GM19328 (cell line): ENCODE measurements around the gene CBX7.

Source experiments
- ATAC-seq: cut with Tn5 transposase; IDR thresholded peaks from one replicate; pipeline ENCODE4 v1.9.1; 2021; ENCODE audit warnings: mild to moderate bottlenecking, moderate library complexity; ENCODE audit not compliant: unreplicated experiment

Gene CBX7

DNA sequence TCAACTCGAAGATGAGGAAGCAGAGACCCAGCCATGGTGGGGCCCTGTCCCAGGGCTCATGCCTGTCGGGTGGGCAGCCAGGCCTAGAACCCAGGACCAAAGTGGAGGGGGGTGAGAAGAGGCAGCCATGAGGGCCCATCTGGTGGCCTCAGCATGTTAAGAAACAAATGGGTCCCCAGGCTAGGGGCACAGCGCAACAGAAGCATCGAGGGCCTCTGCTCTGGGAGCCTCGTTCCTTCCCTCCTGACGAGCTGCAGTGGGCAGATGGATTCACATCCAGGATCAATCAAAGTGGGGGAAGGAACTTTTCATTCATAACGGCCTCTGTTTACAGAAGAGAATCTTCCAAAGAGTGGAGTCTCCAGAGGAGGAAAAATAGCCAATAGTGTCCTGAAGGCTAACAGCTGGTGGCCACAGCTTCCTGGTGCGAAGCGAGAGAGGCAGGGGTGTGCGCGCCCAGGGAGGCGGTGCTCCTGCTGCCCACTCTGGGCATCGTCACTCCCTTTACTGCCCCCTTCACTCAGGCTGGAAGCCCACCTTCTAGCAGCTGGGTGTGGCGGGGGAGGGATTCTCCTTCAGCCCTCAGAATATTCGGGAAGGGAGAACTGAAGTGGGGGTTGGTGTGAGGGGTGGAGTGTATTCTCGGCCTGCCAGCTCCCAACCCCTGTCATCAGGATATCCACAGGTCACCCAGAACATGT, 4.3 kb downstream of the CBX7 start:
- no peak for ATAC-seq

DNA sequence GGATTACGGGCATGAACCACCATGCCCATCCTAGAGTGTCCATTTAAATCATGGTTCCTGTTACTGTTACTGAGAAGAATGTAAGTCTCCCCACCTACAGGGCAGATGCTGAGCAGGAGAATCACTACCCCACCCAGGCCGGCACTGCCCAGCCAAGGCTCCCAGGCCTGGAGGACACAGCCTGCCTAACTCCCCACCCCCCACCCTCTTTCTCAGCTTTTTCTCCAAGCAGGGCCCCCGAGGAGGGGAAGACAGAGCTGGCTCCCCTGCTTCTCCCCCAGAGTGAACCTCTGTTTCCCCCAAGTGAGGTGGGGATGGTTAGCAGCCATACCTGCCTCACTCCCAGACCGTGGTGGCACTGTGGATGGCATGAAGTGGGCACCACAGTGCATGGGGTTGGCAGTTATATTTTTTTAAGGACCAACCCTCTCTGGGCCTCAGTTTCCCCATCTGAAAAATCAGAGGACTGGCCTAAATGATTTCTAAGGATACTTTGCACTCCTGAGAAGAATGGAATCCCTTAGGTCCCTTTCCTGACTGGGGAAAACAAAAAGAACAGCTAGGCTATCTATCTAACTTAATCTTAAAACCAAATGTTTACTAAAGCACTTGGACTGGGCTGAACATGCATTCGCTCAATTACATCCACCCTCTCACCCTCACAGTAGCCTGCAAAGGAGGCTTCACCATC, 5.0 kb downstream of the CBX7 start:
- no peak for ATAC-seq

- ATAC-seq: no peak
Observed at GRCh38 chr22:39146256-39147101, 6.0 kb downstream of the CBX7 start.

DNA sequence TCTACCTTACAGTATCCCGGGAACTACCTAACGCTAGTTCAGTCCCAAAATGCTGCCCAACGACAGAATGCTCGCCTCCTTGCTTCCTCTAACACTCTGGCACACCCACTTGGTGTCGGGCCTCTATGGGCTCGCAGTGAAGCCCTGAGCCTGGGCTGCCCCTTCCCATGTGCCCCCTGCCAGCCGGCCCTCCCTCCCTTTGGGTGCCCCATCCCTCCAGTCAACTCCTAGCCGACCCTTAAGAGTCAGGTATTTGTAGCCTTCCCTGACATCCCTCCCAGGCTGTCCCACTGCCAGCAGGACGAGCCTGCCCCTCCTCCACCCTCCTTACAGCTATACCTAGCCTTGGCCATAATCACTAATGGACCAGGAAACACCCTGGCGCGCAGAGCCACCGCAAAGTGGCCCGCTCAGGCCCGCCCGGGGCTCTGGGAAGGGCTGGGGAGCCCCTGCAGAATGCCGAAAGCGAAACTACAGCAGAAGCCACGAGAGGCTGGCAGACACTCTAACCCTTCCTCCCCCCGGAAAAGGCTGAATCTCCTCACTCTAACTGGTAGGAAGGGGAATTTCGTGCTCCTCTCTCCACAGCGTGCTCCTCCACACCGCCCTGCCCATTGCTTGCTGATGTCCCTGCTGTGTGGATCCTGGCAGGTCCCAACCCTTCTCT, 8.2 kb downstream of the CBX7 start:
- no peak for ATAC-seq

DNA sequence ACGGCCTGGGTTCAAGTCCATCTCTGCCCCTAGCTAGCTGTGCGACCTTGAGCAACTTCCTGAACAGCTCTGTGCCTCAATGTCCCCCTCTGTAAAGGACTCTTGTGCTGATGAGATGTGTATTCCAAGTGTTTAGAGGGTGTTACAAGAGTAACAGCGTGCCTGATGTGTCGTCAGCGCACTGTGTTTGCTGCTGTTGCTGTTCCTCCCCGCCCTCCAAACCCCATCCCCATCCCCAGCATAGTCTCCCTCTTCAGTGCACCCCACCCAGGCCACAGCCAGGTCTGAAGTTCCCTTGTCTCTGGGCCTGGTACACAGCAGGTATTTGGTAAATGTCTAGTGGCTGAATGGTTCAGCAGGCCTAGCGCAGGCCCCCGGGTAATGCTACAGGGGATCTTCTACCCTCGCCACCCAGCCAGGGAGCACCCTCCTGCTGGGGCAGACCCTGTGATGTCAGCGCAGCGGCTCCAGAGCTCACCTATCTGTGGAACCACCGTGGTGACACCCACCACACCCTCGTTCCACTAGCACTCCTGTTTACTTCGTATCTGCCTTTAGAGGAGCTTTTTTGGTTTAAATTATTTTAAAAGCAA, 10.3 kb downstream of the CBX7 start:
- ATAC-seq: no peak

GRCh38 chr22:39139933-39140332, 12.5 kb downstream of the CBX7 start:
- ATAC-seq: no peak

DNA sequence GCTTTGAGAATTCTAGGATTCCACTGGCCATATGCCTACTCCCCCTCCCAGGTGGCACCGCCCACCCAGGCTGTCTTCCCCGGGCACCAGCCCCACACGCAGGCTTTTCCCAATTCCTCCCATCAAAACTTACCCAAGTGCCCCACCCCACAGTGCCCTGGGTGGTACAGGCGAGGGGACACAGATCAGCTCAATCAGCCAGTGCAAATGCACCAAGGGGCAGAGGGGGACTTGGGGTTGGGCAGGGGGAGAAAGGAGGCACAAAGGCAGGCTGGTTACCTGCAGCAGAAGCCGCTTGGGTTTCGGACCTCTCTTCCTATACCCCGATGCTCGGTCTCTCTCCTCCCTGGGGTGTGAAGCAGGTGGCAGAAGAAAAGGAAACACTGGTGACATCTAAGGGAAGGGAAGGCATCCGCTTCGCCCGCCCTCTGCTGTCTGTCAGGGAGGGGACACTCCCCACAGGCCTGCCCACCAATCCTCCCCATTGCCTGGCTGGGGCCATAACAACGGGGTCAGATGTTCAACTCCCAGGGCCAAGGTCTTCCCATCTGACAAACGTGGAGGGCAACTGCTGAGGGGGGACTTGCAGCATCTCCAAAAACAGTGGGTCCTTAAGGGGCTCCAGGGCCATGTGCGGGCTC, 14.0 kb downstream of the CBX7 start:
- ATAC-seq: no peak

GRCh38 chr22:39136317-39136716, 16.2 kb downstream of the CBX7 start:
- ATAC-seq: no peak

DNA sequence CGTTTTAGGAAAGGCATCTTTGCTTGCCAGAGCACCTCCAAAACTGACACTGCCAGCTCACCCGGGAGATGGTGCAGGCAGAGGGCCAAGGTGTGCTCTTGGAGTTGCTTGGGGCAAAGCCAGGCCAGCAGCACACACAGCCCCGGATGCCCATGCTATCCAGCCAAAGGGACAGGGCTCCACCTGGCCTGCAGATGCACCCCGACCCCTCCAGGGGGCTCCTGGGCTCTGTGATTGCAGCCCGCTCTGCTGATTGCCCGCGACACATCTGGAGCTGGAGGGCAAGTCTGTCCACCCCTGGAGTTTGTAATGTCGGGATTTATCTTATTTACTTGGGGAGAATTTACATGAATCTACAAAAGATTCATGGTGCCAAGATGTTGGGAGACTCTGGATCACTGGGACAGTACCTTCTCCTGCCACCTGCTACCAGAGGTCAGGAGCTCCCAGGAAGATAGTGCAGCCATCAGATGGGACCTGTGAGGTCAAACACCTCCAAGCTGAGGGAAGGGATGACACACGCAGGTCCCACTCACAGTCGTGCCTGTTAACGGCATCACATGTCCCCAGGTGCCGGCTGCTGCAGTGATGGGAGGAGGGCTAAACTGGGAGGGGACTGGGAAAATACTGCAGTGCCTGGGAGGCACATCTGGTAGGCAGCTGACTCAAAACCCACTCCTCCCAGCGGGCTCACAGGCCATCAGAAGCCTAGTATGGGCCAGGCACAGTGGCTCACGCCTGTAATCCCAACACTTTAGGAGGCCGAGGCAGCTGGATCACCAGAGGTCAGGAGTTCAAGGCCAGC, 17.2 kb downstream of the CBX7 start:
- ATAC-seq: no peak

DNA sequence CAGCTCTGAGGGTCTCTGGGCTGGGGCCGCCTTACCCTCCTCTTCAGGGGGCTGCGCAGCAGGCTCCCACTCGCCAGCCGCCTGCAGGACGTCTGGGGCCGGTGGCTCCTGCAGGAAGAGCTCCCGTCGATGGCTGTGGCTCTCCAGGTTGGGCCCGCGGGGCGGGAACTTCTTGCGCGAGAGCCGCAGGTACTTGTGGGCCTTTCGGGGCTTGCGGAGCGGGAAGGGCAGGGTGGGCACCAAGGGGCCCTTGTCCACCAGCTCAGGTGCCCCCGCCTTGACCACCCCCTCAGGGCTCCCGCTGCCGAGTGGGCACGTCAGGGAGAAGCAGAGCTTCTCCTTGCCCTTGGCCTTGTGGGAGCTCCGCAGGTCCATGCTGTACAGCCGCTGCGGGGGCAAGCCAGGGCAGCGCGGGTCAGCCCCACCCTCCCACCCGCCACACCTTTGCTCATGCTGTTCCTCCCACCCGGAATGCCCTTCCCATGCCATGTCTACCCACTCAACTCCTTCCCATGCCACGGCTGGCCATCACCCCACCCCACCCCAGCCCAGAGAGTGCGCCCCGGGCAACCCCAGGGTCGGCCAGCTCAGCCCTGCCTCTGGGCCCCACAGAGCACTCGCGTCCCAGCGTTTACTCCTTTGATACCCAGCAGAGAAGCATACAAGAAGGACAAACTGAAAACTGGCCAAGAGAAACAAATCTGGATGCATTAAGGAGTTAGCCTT, 18.0 kb downstream of the CBX7 start:
- no peak for ATAC-seq

GRCh38 chr22:39133871-39134270, 18.6 kb downstream of the CBX7 start:
- no peak for ATAC-seq

GRCh38 chr22:39132871-39133524, 19.5 kb downstream of the CBX7 start:
- ATAC-seq: no peak

DNA sequence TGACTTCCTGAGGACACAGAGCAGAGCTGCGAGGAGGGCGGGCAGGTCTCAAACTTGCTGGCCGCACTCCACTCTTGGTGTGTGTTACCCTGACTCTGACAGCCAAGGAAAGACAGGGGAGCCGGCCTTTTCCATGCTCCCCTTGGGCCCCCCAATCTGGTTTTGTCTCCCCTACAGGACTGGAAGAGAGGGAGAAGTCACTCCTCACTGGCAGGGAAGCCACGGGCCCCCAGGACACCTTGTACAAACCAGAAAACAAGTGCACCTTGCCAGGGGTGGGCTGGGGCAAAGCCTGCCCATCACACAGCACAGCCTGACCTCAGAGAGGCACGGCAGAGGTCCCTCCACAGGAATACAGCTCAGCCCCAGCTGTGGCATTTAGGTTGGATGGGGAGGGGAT, 20.2 kb downstream of the CBX7 start:
- ATAC-seq: no peak

DNA sequence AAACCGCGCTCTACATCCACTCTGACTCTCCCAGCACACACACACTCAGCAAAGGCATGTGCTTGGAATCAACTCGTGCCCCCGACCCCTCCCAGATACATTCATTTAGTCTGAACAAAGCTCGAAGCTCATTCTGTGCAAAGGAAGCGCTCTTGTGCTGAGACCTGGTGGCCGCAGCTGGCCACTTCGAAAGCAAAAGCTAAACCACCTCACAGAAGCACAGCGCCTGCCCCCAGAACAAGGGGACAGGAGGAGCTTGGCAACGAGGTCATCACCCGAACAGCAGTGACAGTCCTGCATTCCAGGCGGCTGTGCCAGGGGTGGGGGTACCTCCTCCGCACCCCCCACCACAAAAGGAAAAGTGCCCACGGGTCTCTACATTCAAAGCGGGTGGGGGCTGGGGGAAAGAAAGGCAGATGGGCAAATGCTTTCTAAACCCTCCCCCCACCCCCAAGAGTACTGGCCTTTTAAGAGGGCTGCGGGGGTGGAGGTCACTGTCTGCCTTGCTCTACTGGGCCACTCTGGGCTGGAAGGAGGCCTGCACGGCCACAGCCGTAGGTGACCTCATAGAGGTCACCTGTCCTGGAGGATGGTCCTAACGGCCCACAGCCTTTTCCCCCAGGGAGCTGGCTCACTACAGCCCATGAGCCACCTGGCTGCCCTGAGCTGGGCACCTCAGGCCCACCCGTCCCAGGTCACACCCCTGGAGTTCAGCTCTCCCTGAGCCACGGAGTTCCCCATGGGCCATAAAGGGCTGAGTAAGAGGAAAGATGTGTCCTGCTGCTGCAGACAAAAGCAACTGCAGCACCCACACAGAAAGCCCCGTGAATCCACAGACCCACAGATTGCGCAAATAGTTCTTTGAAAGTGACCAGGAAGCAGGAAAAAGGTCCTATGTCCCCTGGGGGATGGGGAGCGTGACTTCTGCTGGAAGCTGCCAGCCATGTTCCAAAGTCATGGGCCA, 21.3 kb downstream of the CBX7 start:
- ATAC-seq: no peak

DNA sequence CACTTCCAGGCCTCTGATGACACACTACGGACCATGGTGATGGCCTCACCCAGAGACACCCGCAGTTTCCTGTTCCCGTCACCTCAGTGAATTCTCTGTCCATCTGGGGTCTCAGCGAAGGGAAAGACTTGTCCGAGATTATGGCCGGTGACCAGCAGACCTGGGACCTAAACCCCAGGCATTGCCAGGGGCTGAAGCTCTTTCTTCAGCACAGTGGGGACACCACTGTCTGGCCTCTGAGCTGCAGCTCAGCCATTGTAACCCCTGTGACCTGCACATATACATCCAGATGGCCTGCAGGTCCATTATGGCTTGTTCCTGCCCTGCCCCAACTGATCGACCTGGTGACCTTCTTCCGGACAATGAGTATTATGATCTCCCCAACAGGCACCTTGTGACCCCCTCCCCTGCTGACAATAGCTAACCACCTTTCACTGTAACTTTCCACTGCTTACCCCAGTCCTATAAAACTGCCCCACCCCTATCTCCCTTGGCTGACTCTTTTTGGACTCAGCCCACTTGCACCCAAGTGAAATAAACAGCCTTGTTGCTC, 22.3 kb downstream of the CBX7 start:
- ATAC-seq: no peak

GRCh38 chr22:39129746-39130145, 22.7 kb downstream of the CBX7 start:
- ATAC-seq: no peak

- ATAC-seq: no peak
Observed at GRCh38 chr22:39129081-39129480, 23.4 kb downstream of the CBX7 start.
